ENCODE data around the gene HDAC9.
A peak's percentile ranks its signal among the peaks of the same experiment; 100 is the strongest.

Gene HDAC9

GRCh38 chr7:18564779-18565178 is 69.2 kb downstream of the HDAC9 start:
- Histone ChIP-seq H3K27me3 (ENCODE audit: low read depth) (no peaks in the 10 kb centered on the region), H3K4me3 (no peak overlapping the region), H3K9me3 (no peaks in the 10 kb centered on the region), H3K36me3 (replicated peaks) (peaks cover 5% of the 10 kb centered on the region; the same call in 1 of the 2 replicates), H3K4me1 (peaks cover 42% of the 10 kb centered on the region)
- in situ Hi-C loops (cut with MboI; ENCODE audit: low sequenced_read_pairs) = no loop called here
- no peak for DNase-seq (ENCODE audit: low spot score in 2 of 2)

DNA sequence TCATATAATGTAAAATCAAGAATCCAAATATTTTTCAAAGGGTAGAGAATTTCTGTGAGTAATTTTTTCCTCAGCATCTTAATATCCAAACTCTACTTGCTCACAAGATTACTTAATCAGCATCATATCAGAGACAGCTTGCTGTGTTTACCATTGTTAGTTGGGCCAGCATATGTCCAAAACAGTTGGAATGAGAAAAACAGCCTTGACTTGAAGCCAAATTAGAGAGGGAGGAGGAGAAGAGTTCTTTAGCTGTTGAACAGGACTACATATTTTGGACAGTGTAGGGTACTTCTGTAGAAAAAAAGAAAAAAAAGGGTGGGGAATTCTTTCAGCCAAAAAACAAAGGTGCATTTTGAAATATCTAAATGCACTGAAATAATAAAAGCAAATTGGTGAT is 69.8 kb downstream of the HDAC9 start:
- DNase-seq (ENCODE audit: low spot score in 2 of 2) = no peak
- Histone ChIP-seq H3K27me3 (ENCODE audit: low read depth) (no peaks in the 10 kb centered on the region), H3K9me3 (no peaks in the 10 kb centered on the region), H3K4me1 (peaks cover 39% of the 10 kb centered on the region), H3K36me3 (replicated peaks) (peaks cover 5% of the 10 kb centered on the region; the same call in 1 of the 2 replicates), H3K4me3 (no peak overlapping the region)
- in situ Hi-C loops (cut with MboI; ENCODE audit: low sequenced_read_pairs) = no loop called here

DNA sequence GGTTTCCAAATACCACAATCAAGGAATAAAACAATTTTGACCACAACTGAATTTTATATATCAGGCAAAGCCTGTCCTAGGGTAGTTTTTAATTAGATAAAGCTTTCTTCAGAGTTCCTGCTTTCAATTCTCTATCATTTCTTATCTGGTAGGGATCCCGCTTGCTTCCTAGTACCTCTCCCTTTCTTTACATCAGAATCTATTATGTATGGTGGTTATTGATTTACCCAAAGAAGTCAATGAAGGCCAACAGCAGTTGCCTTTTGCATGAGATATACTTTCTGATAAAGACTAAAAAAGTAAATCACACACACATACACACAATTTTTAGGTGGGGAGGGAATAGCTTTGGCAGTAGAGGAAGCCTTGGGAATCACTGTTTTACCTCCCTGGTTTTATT is 70.7 kb downstream of the HDAC9 start:
- Histone ChIP-seq H3K9me3 (no peaks in the 10 kb centered on the region), H3K4me3 (no peak overlapping the region), H3K27me3 (ENCODE audit: low read depth) (no peaks in the 10 kb centered on the region), H3K4me1 (peaks cover 38% of the 10 kb centered on the region), H3K36me3 (replicated peaks) (peaks cover 11% of the 10 kb centered on the region)
- no peak for DNase-seq (ENCODE audit: low spot score in 2 of 2)
- in situ Hi-C loops (cut with MboI; ENCODE audit: low sequenced_read_pairs) = no loop called here

GRCh38 chr7:18566829-18567228 is 71.3 kb downstream of the HDAC9 start:
- peaks cover 16% of the 10 kb centered on the region for H3K36me3 ChIP-seq (replicated peaks)
- no peak for DNase-seq (ENCODE audit: low spot score in 2 of 2)
- no peaks in the 10 kb centered on the region for H3K27me3 ChIP-seq (ENCODE audit: low read depth)
- H3K4me1 ChIP-seq = peaks cover 38% of the 10 kb centered on the region
- H3K9me3 ChIP-seq = no peaks in the 10 kb centered on the region
- H3K4me3 ChIP-seq = no peak overlapping the region
- in situ Hi-C loops (cut with MboI; ENCODE audit: low sequenced_read_pairs) = no loop called here

GRCh38 chr7:18570441-18570840 is 74.9 kb downstream of the HDAC9 start:
- in situ Hi-C loops (cut with MboI; ENCODE audit: low sequenced_read_pairs) = loop anchor here (10.0 kb wide), 1 partner anchor 216 kb away; no protein-coding TSS in a partner anchor
- Histone ChIP-seq H3K9me3 (no peaks in the 10 kb centered on the region), H3K36me3 (replicated peaks) (peaks cover 35% of the 10 kb centered on the region), H3K27me3 (ENCODE audit: low read depth) (no peaks in the 10 kb centered on the region), H3K4me1 (peaks cover 32% of the 10 kb centered on the region), H3K4me3 (no peak overlapping the region)
- no peak for DNase-seq (ENCODE audit: low spot score in 2 of 2)

GRCh38 chr7:18570890-18571478 is 75.4 kb downstream of the HDAC9 start:
- DNase-seq (ENCODE audit: low spot score in 2 of 2) = peak in 1 of 2 experiments; percentile 46
- peaks cover 33% of the 10 kb centered on the region for H3K4me1 ChIP-seq
- H3K9me3 ChIP-seq = no peaks in the 10 kb centered on the region
- H3K27me3 ChIP-seq (ENCODE audit: low read depth) = no peaks in the 10 kb centered on the region
- in situ Hi-C loops (cut with MboI; ENCODE audit: low sequenced_read_pairs) = loop anchor here (10.0 kb wide), 1 partner anchor 216 kb away; no protein-coding TSS in a partner anchor
- no peak overlapping the region for H3K4me3 ChIP-seq
- H3K36me3 ChIP-seq (replicated peaks) = peaks cover 40% of the 10 kb centered on the region

DNA sequence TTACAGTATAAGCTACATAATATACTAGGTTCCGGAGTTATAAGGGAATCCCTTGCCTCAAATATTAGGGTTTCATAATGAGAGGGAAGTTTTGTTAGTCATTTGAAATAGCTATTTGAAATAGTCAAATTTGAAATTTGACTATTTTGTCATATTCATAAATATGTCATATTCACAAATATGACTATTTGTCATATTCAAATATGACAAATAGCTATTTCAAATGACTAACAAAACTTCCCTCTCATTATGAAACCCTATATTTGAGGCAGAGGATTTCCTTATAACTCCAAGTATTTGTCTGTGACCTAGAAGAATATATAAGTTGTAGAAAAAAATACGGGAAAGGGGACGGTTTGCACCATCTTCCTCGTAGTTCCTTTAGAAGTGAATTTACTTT is 76.6 kb downstream of the HDAC9 start:
- H3K9me3 ChIP-seq = no peaks in the 10 kb centered on the region
- in situ Hi-C loops (cut with MboI; ENCODE audit: low sequenced_read_pairs) = loop anchor here (10.0 kb wide), 1 partner anchor 217 kb away; no protein-coding TSS in a partner anchor
- H3K4me1 ChIP-seq = peaks cover 33% of the 10 kb centered on the region
- H3K27me3 ChIP-seq (ENCODE audit: low read depth) = no peaks in the 10 kb centered on the region
- DNase-seq (ENCODE audit: low spot score in 2 of 2) = no peak
- H3K36me3 ChIP-seq (replicated peaks) = peaks cover 35% of the 10 kb centered on the region
- no peak overlapping the region for H3K4me3 ChIP-seq

DNA sequence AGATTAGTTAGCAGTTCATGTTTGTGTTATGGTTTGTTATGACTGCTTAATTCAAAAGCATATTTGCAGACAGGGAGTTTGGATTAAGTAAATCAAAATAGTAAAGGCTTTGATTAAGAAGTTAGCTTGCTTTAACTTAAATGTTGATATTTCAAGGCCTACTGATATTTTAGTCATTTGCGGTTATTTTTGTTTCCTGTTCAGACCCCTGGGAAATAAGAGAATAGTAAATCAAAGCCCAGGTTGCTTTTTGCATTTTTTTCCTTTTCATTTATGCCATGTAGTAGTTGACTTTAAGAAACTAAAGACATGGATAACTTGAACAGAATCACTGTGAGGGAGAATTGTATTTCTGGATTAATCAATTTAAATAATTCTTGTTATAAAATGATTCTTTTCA is 77.3 kb downstream of the HDAC9 start:
- no peaks in the 10 kb centered on the region for H3K9me3 ChIP-seq
- H3K4me3 ChIP-seq = no peak overlapping the region
- peaks cover 33% of the 10 kb centered on the region for H3K4me1 ChIP-seq
- no peak for DNase-seq (ENCODE audit: low spot score in 2 of 2)
- in situ Hi-C loops (cut with MboI; ENCODE audit: low sequenced_read_pairs) = loop anchor here (10.0 kb wide), 1 partner anchor 218 kb away; no protein-coding TSS in a partner anchor
- no peaks in the 10 kb centered on the region for H3K27me3 ChIP-seq (ENCODE audit: low read depth)
- H3K36me3 ChIP-seq (replicated peaks) = peaks cover 36% of the 10 kb centered on the region

DNA sequence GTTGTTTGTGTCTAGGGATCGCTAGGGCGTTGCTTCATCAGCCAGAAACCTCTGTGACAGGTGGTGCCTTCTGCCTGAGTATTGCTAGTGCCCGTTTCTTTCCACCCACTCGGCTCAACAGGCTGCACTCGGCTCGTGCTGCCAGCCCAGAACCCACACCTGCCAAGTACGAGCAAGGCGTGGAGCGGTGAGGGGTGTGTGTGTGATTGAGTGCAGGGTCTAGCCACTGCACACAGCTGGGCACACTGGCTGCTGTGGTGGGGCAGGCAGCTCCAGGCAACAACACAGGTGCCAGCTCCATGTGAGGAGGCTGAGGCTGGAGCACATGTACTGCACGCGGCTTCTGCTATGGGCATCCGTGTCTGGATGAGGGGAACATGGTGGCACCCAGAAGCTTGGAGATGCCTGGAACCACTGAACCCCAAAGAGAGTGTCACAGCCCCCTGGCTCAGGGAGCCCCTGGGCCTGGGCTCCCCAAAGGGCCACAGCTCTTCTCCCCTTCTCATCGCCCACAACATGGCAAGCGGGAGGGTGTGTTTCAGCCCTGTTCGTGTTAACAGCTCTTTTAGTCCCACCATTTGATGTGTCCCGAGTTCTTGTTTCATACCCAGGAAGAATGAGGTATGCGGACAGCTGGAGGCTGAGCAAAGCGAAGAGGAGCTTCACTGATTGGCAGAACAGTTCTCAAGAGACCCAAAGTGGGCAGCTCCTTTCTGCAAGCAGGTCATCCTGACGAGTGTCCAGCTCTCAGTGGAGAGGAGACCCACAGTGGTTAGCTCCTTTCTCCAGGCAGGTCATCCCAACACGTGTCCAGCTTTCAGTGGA is 78.1 kb downstream of the HDAC9 start:
- Histone ChIP-seq H3K4me3 (no peak overlapping the region), H3K4me1 (peaks cover 34% of the 10 kb centered on the region), H3K9me3 (no peaks in the 10 kb centered on the region), H3K36me3 (replicated peaks) (peaks cover 38% of the 10 kb centered on the region), H3K27me3 (ENCODE audit: low read depth) (no peaks in the 10 kb centered on the region)
- in situ Hi-C loops (cut with MboI; ENCODE audit: low sequenced_read_pairs) = loop anchor here (10.0 kb wide), 1 partner anchor 219 kb away; no protein-coding TSS in a partner anchor
- no peak for DNase-seq (ENCODE audit: low spot score in 2 of 2)

DNA sequence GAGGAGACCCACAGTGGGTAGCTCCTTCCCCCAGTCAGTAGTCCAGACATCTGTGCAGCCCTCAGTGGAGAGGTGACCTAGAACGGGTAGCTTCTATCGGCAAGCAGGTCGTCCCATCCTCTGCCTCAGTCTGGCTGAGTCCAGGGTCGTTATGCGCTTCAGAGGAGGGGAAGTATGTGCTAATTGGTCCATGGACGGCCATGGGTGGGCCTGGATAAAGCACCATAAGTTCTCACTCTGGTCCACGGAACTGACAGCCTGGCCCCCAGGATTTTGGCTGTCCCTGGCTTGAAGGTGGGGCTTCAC is 78.6 kb downstream of the HDAC9 start:
- no peak for DNase-seq (ENCODE audit: low spot score in 2 of 2)
- Histone ChIP-seq H3K27me3 (ENCODE audit: low read depth) (no peaks in the 10 kb centered on the region), H3K4me3 (no peak overlapping the region), H3K9me3 (no peaks in the 10 kb centered on the region), H3K4me1 (peaks cover 37% of the 10 kb centered on the region), H3K36me3 (replicated peaks) (peaks cover 38% of the 10 kb centered on the region)
- in situ Hi-C loops (cut with MboI; ENCODE audit: low sequenced_read_pairs) = loop anchor here (10.0 kb wide), 1 partner anchor 219 kb away; no protein-coding TSS in a partner anchor

DNA sequence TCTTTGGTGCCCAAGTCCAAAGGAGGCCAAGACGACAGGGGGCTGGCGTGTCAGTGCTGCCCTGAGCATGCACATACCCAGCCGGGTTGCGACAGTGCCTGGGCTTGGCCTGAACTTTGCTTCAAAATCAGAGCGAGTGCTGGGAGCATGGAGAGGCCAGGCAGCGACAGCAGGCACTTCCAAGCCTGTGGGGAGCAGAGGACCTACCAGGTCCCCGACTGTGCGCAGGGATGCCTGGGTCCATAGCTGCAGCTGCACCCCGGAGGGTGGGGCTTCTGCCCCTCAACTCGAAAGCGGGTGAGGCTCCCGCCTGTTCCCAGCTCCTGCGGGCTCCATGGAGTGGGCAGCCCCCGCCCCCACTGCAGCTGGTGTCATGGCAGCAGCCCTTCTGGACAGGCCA is 79.1 kb downstream of the HDAC9 start:
- H3K27me3 ChIP-seq (ENCODE audit: low read depth) = no peaks in the 10 kb centered on the region
- peaks cover 38% of the 10 kb centered on the region for H3K36me3 ChIP-seq (replicated peaks)
- DNase-seq (ENCODE audit: low spot score in 2 of 2) = no peak
- in situ Hi-C loops (cut with MboI; ENCODE audit: low sequenced_read_pairs) = loop anchor here (10.0 kb wide), 1 partner anchor 220 kb away; no protein-coding TSS in a partner anchor
- H3K9me3 ChIP-seq = no peaks in the 10 kb centered on the region
- peaks cover 37% of the 10 kb centered on the region for H3K4me1 ChIP-seq
- no peak overlapping the region for H3K4me3 ChIP-seq

GRCh38 chr7:18575622-18576572 is 80.3 kb downstream of the HDAC9 start:
- Histone ChIP-seq H3K4me3 (no peak overlapping the region), H3K27me3 (ENCODE audit: low read depth) (no peaks in the 10 kb centered on the region), H3K36me3 (replicated peaks) (peaks cover 34% of the 10 kb centered on the region), H3K4me1 (peaks cover 43% of the 10 kb centered on the region), H3K9me3 (no peaks in the 10 kb centered on the region)
- DNase-seq (ENCODE audit: low spot score in 2 of 2) = no peak
- in situ Hi-C loops (cut with MboI; ENCODE audit: low sequenced_read_pairs) = loop anchor here (10.0 kb wide), 1 partner anchor 221 kb away; no protein-coding TSS in a partner anchor

DNA sequence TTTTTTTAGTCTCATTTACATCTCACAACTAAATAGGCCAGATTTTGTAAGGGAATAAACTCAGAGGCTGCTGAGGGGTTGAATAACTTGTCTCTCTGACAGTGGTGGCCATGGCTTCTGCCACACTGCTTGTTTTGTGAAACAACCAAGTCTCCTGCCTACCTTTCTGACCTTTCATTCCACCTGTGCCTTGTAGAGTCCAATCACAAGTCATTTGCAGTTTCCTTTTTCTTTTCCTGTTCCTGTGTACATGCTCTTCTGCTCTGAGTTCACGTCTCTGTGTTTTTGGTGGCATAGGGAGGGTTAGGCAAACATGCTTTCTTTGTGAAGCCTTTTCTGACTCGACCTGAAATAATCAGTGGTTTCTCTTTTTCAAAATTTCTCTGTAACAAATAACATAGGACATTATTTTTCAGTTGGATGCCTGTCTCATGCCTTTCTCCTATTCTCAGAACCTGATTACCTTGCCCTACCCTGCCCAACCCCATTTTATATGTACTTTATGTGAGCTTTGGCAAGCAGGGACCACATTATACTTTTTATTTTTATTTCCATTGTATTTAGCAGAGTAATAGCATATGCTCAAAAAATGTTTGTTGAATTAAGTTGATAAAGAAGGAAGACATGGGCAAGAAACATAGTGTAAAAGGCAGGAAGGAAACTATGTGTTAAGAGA is 81.7 kb downstream of the HDAC9 start:
- in situ Hi-C loops (cut with MboI; ENCODE audit: low sequenced_read_pairs) = loop anchor here (10.0 kb wide), 1 partner anchor 222 kb away; no protein-coding TSS in a partner anchor
- no peak for DNase-seq (ENCODE audit: low spot score in 2 of 2)
- no peaks in the 10 kb centered on the region for H3K9me3 ChIP-seq
- H3K4me3 ChIP-seq = no peak overlapping the region
- H3K36me3 ChIP-seq (replicated peaks) = peaks cover 26% of the 10 kb centered on the region
- no peaks in the 10 kb centered on the region for H3K27me3 ChIP-seq (ENCODE audit: low read depth)
- H3K4me1 ChIP-seq = peaks cover 55% of the 10 kb centered on the region
